GM23248 (cell line): Measurements from ENCODE around the gene XAGE2. TPM values are rescaled to one million over a fixed set of nuclear protein-coding genes. Genes with fewer than 3 reads are reported as not detected.

Experiments
- DNase-seq: peaks from one replicate; pipeline ENCODE4 v3.0.0-alpha.2; 2015
- H2AFZ ChIP-seq: fragments of 200-600 bp; sonication (generic); 2 replicates; pipeline ENCODE4 v1.6.1; 2016; ENCODE audit warnings: antibody characterized with exemption
- H3F3A ChIP-seq: fragments of 200-600 bp; sonication (generic); 2 replicates; pipeline ENCODE4 v1.6.1; 2016; ENCODE audit warnings: mild to moderate bottlenecking, antibody characterized with exemption, mixed run types; ENCODE audit not compliant: insufficient read depth
- H3K27ac ChIP-seq: fragments of 200-600 bp; sonication (generic); 2 replicates; pipeline ENCODE4 v1.5.1; 2016; ENCODE audit warnings: mild to moderate bottlenecking
- H3K27me3 ChIP-seq: fragments of 200-600 bp; sonication (generic); replicated peaks from 2 replicates; pipeline ENCODE4 v1.6.1; 2016; ENCODE audit warnings: mild to moderate bottlenecking; ENCODE audit not compliant: insufficient read depth
- H3K36me3 ChIP-seq: fragments of 200-600 bp; sonication (generic); 2 replicates; pipeline ENCODE4 v1.6.1; 2016; ENCODE audit warnings: low read depth, mild to moderate bottlenecking
- H3K4me1 ChIP-seq: fragments of 200-600 bp; sonication (generic); 2 replicates; pipeline ENCODE4 v1.6.1; 2016; ENCODE audit warnings: mild to moderate bottlenecking; ENCODE audit not compliant: insufficient read depth
- H3K4me2 ChIP-seq: fragments of 200-600 bp; sonication (generic); one replicate; pipeline ENCODE4 v1.6.1; 2016; ENCODE audit warnings: mild to moderate bottlenecking; ENCODE audit not compliant: unreplicated experiment
- H3K4me3 ChIP-seq: fragments of 200-600 bp; sonication (generic); 2 replicates; pipeline ENCODE4 v1.5.1; 2016; ENCODE audit warnings: mild to moderate bottlenecking
- H3K79me2 ChIP-seq: fragments of 200-600 bp; sonication (generic); 2 replicates; pipeline ENCODE4 v1.6.1; 2016; ENCODE audit warnings: mild to moderate bottlenecking; ENCODE audit not compliant: insufficient read depth
- H3K9ac ChIP-seq: fragments of 200-600 bp; sonication (generic); 2 replicates; pipeline ENCODE4 v1.6.1; 2016; ENCODE audit warnings: mild to moderate bottlenecking
- H3K9me2 ChIP-seq: fragments of 200-600 bp; sonication (generic); 2 replicates; pipeline ENCODE4 v1.6.1; 2016; ENCODE audit warnings: mixed run types, mild to moderate bottlenecking, moderate library complexity; ENCODE audit not compliant: insufficient read depth
- H3K9me3 ChIP-seq: fragments of 200-600 bp; sonication (generic); one replicate; pipeline ENCODE4 v1.6.1; 2017; ENCODE audit warnings: low read depth
- H4K20me1 ChIP-seq: fragments of 200-600 bp; sonication (generic); 2 replicates; pipeline ENCODE4 v1.6.0; 2016; ENCODE audit not compliant: insufficient read depth
- EZH2 ChIP-seq: fragments of 200-600 bp; sonication (generic); IDR thresholded peaks from 2 replicates; pipeline ENCODE4 v1.6.1; 2018; ENCODE audit warnings: antibody characterized with exemption, mild to moderate bottlenecking; ENCODE audit not compliant: insufficient read depth, poor library complexity, severe bottlenecking
- EZH2phosphoT487 ChIP-seq: fragments of 200-600 bp; sonication (generic); IDR thresholded peaks from 2 replicates; pipeline ENCODE4 v1.6.1; 2018; ENCODE audit warnings: antibody characterized with exemption, moderate library complexity, mild to moderate bottlenecking, low read depth; ENCODE audit not compliant: insufficient read depth
- WGBS, 2 experiments: methylation state at CpG; one replicate each; pipeline ENCODE4 v1.1.6; 2015 to 2017; ENCODE audit warnings: low lambda C conversion rate in 2 of 2, low coverage in 1 of 2; ENCODE audit errors: missing lambda C conversion rate in 2 of 2; 5-methylcytosine and 5-hydroxymethylcytosine counted together
- in situ Hi-C: fragments of 300-500 bp; cut with MboI; formaldehyde crosslinking; loops from 2 replicates; pipeline ENCODE4 v1.15.0; 2020
- microRNA-seq: library from miRNA; unstranded; fragments of <30 nt; microRNA quantifications from one replicate; pipeline ENCODE4, GENCODE V29; 2016; ENCODE audit warnings: borderline number of aligned reads
- polyA plus RNA-seq: library from polyadenylated mRNA; unstranded; fragments of >200 nt; fragmentation: Nextera tagmentation; extraction: Ambion mirVana; gene quantifications from 2 replicates; pipeline ENCODE4 v1.2.1, GENCODE V29; 2016
- small RNA-seq: library from RNA; depleted of rRNA; stranded (forward); fragments of <200 nt; gene quantifications from one replicate; pipeline ENCODE3, GENCODE V24; 2014; ENCODE audit warnings: low read depth, low replicate concordance
- total RNA-seq: library from RNA; depleted of rRNA; stranded (reverse); fragments of >200 nt; shearing (Covaris generic); gene quantifications from 2 replicates; pipeline ENCODE4 v1.2.3, GENCODE V29; 2014; rRNA removed

XAGE2 gene
- total and polyA plus RNA-seq, 2 experiments from 2014 or later: not detected

GRCh38 chrX:52420824-52421443, 52.1 kb downstream of the XAGE2 start:
- Histone ChIP-seq H3K79me2 (no peaks in the 10 kb centered on the region), H2AFZ (no peak overlapping the region), H3K9ac (no peak overlapping the region), H3K9me3 (no peaks in the 10 kb centered on the region), H3K4me1 (peaks cover 32% of the 10 kb centered on the region), H3K36me3 (no peaks in the 10 kb centered on the region), H3K4me3 (no peak overlapping the region), H3K9me2 (no peaks in the 10 kb centered on the region), H3K27me3 (no peaks in the 10 kb centered on the region), H3K27ac (no peak overlapping the region), H4K20me1 (no peaks in the 10 kb centered on the region), H3K4me2 (peak overlapping the region; percentile 42), H3F3A (peaks cover 6% of the 10 kb centered on the region; the same call in 1 of the 2 replicates)
- WGBS, 2 experiments: 69 to 84% methylated on average over 4 to 8 of the region's 8 CpGs
- in situ Hi-C loops: no loop called here
- peak; percentile 70 for DNase-seq
- TF ChIP-seq EZH2 (no peak), EZH2phosphoT487 (no peak)

GRCh38 chrX:52422884-52423283, 54.1 kb downstream of the XAGE2 start:
- H3K9me2 ChIP-seq: no peaks in the 10 kb centered on the region
- H3F3A ChIP-seq: peaks cover 6% of the 10 kb centered on the region; the same call in 1 of the 2 replicates
- no peak overlapping the region for H3K4me3 ChIP-seq
- no peaks in the 10 kb centered on the region for H3K9me3 ChIP-seq
- no peak overlapping the region for H3K9ac ChIP-seq
- DNase-seq: peak; percentile 69
- in situ Hi-C loops: no loop called here
- no peaks in the 10 kb centered on the region for H4K20me1 ChIP-seq
- H2AFZ ChIP-seq: no peak overlapping the region
- H3K36me3 ChIP-seq: no peaks in the 10 kb centered on the region
- H3K27ac ChIP-seq: no peak overlapping the region
- H3K27me3 ChIP-seq: no peaks in the 10 kb centered on the region
- no peak overlapping the region for H3K4me2 ChIP-seq
- WGBS, 2 experiments: 0% methylated on average over 1 of the region's 1 CpG
- TF ChIP-seq EZH2phosphoT487 (no peak), EZH2 (no peak)
- no peaks in the 10 kb centered on the region for H3K79me2 ChIP-seq
- H3K4me1 ChIP-seq: peaks cover 32% of the 10 kb centered on the region

- no peaks in the 10 kb centered on the region for H3K9me3 ChIP-seq
- 0% methylated on average over 1 of the region's 1 CpG for WGBS, 2 experiments
- TF ChIP-seq EZH2 (no peak), EZH2phosphoT487 (no peak)
- H3K9me2 ChIP-seq: no peaks in the 10 kb centered on the region
- in situ Hi-C loops: no loop called here
- peaks cover 32% of the 10 kb centered on the region for H3K4me1 ChIP-seq
- no peaks in the 10 kb centered on the region for H4K20me1 ChIP-seq
- H3K79me2 ChIP-seq: no peaks in the 10 kb centered on the region
- peak; percentile 81 for DNase-seq
- no peak overlapping the region; the same call in 1 of the 2 replicates for H2AFZ ChIP-seq
- H3K4me3 ChIP-seq: no peak overlapping the region
- no peaks in the 10 kb centered on the region for H3K27me3 ChIP-seq
- H3K36me3 ChIP-seq: no peaks in the 10 kb centered on the region
- H3F3A ChIP-seq: peaks cover 6% of the 10 kb centered on the region; the same call in 1 of the 2 replicates
- no peak overlapping the region for H3K9ac ChIP-seq
- no peak overlapping the region for H3K27ac ChIP-seq
- peak overlapping the region; percentile 7 for H3K4me2 ChIP-seq
Observed at GRCh38 chrX:52424656-52425055, 55.8 kb downstream of the XAGE2 start.

Small RNA genes lying within 50 kb of the gene (microRNA-seq; reads per million reads assigned to microRNA genes)
- gene MIR8088: not detected

Small RNA genes lying within 50 kb of the gene (small RNA-seq; reads per million reads assigned to genes)
- not detected for gene MIR8088

Other genes with a start within 250 kb of the XAGE2 start
- 19.9 and 63.1 TPM in 2 replicates for gene MAGED4, start 184.1 kb upstream of the XAGE2 start, total RNA-seq
- 19.6 and 19.8 TPM in 2 replicates for gene MAGED4, start 184.1 kb upstream of the XAGE2 start, polyA plus RNA-seq
- not detected in 2 replicates for gene XAGE1A, start 126.8 kb downstream of the XAGE2 start, total RNA-seq
- not detected in 2 replicates for gene XAGE1A, start 126.8 kb downstream of the XAGE2 start, polyA plus RNA-seq
- not detected in 2 replicates for gene XAGE1B, start 148.0 kb downstream of the XAGE2 start, total RNA-seq
- not detected in 2 replicates for gene XAGE1B, start 148.0 kb downstream of the XAGE2 start, polyA plus RNA-seq